Measurements from ENCODE around the gene C1orf167.

Gene C1orf167

DNA sequence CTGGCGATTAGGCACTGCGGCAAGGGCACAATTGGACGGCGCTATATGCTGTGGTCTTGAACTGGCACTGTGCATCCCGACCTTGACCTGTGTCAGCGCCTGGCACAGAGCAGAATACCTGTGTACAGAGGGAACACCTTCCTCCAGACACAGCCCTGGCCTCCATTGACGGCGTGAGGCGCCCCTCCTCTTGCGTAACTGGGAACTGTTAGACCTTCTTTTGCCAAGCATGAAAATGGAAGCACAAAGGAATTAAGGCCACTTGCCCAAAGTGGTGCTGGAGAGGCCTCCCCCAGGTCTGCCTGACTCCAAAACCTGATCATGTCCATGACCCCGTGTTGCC, 32.9 kb upstream of the C1orf167 start:
- DNase-seq: no peak
- Histone ChIP-seq H3K9me3 (ENCODE audit: control extremely low read depth in 1 of 5, control insufficient read depth in 4 of 5, insufficient read depth in 2 of 5, low read depth in 1 of 5, low read length in 4 of 5) (no peaks in the 10 kb centered on the region), H3K4me1 (ENCODE audit: control extremely low read depth in 1 of 4, control insufficient read depth in 4 of 4, insufficient read depth in 4 of 4, low read length in 3 of 4) (peaks cover 12 to 68% (median 41%) of the 10 kb centered on the region in 4 experiments), H3K27me3 (replicated peaks in 2 of 5; ENCODE audit: control insufficient read depth in 4 of 5, insufficient read depth in 5 of 5, low read length in 4 of 5) (no peaks in the 10 kb centered on the region), H3K36me3 (ENCODE audit: control insufficient read depth in 4 of 4, insufficient read depth in 4 of 4, low read length in 3 of 4) (no peaks in the 10 kb centered on the region), H3K4me3 (ENCODE audit: control insufficient read depth in 1 of 7, extremely low read depth in 1 of 7, insufficient read depth in 4 of 7, low read depth in 2 of 7, low read length in 6 of 7) (no peak overlapping the region), H3K27ac (ENCODE audit: insufficient read depth in 1 of 2, low read depth in 1 of 2, low read length in 2 of 2, poor library complexity in 1 of 2, severe bottlenecking in 2 of 2) (no peak overlapping the region)
- ChIA-PET POLR2A (interaction anchor here (0.6 kb wide), 1 partner anchor 447 kb away, joined by 3 read pairs; no protein-coding TSS in a partner anchor), CTCF (interaction anchor here (1.2 kb wide), 1 partner anchor 9 kb away, joined by 5 read pairs; no protein-coding TSS in a partner anchor)
- 95% methylated on average over 10 of the region's 11 CpGs for WGBS (ENCODE audit: insufficient coverage)

DNA sequence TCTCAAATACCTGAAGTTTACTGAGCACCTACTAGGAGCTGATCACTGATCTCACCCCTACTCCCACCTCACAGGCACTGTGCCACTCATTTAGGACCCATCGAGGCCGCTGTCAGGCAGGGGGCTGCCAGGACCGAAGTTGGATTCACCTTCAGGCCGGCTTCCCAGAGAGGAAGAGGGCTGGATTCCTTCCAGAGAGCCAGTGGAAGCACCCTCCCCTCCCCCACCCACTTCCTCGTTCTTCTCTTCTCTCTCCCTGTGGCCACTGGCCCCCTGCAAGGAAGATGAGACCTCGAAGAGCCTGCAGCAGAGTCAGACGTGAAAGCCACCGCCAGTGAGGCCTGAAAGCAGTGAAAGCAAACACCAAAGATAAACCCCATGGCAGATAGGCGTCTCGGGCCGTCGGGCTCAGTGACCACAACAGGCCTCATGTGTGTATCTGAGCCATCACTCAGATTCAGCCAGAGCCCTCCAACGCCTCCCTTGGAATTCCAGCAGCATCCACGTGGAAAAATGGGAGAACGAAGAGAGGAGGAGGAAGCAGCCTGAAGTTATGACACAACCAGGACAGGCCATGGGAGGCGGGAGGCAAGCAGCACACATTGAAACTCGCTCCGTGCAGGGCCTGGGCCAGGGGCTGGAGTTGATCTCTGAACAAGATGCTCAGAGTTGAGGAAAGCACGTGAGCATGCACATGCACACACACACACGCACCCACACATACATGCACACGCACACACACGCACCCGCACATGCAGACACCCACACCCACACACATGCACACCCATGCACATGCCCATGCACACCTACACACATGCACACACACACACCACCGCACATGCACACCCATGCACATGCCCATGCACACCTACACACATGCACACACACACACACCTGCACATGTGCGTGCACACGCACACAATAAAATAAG, 32.2 kb upstream of the C1orf167 start:
- 29% methylated on average over 19 of the region's 26 CpGs for WGBS (ENCODE audit: insufficient coverage)
- peak in 2 of 3 donors; percentile 25 to 28 for DNase-seq
- Histone ChIP-seq H3K27me3 (replicated peaks in 2 of 5; ENCODE audit: control insufficient read depth in 4 of 5, insufficient read depth in 5 of 5, low read length in 4 of 5) (no peaks in the 10 kb centered on the region), H3K27ac (ENCODE audit: insufficient read depth in 1 of 2, low read depth in 1 of 2, low read length in 2 of 2, poor library complexity in 1 of 2, severe bottlenecking in 2 of 2) (no peak overlapping the region), H3K4me3 (ENCODE audit: control insufficient read depth in 1 of 7, extremely low read depth in 1 of 7, insufficient read depth in 4 of 7, low read depth in 2 of 7, low read length in 6 of 7) (peak overlapping the region in 3 of 7 experiments; percentile 17 to 58 (median 22)), H3K4me1 (ENCODE audit: control extremely low read depth in 1 of 4, control insufficient read depth in 4 of 4, insufficient read depth in 4 of 4, low read length in 3 of 4) (peaks cover 12 to 61% (median 41%) of the 10 kb centered on the region in 4 experiments), H3K36me3 (ENCODE audit: control insufficient read depth in 4 of 4, insufficient read depth in 4 of 4, low read length in 3 of 4) (no peaks in the 10 kb centered on the region), H3K9me3 (ENCODE audit: control extremely low read depth in 1 of 5, control insufficient read depth in 4 of 5, insufficient read depth in 2 of 5, low read depth in 1 of 5, low read length in 4 of 5) (no peaks in the 10 kb centered on the region)
- ChIA-PET POLR2A (interaction anchor here (0.6 kb wide), 1 partner anchor 447 kb away, joined by 3 read pairs; no protein-coding TSS in a partner anchor), CTCF (interaction anchor here (0.6 to 1.7 kb wide), 5 partner anchors 9 to 34 kb away, joined by 3 to 5 read pairs (median 4); no protein-coding TSS in a partner anchor)

- WGBS (ENCODE audit: insufficient coverage): 2% methylated on average over 5 of the region's 5 CpGs
- ChIA-PET POLR2A (no interaction called here), CTCF (interaction anchor here (0.6 to 1.7 kb wide), 4 partner anchors 10 to 35 kb away, joined by 3 to 5 read pairs (median 4); no protein-coding TSS in a partner anchor)
- H3K9me3 ChIP-seq (ENCODE audit: control extremely low read depth in 1 of 5, control insufficient read depth in 4 of 5, insufficient read depth in 2 of 5, low read depth in 1 of 5, low read length in 4 of 5): no peaks in the 10 kb centered on the region
- H3K4me3 ChIP-seq (ENCODE audit: control insufficient read depth in 1 of 7, extremely low read depth in 1 of 7, insufficient read depth in 4 of 7, low read depth in 2 of 7, low read length in 6 of 7): peak overlapping the region in 5 of 7 experiments; percentile 14 to 58 (median 52)
- H3K4me1 ChIP-seq (ENCODE audit: control extremely low read depth in 1 of 4, control insufficient read depth in 4 of 4, insufficient read depth in 4 of 4, low read length in 3 of 4): peaks cover 12 to 57% (median 40%) of the 10 kb centered on the region in 4 experiments
- peak; percentile 81 to 93 (median 90) for DNase-seq
- H3K36me3 ChIP-seq (ENCODE audit: control insufficient read depth in 4 of 4, insufficient read depth in 4 of 4, low read length in 3 of 4): no peaks in the 10 kb centered on the region
- no peak overlapping the region for H3K27ac ChIP-seq (ENCODE audit: insufficient read depth in 1 of 2, low read depth in 1 of 2, low read length in 2 of 2, poor library complexity in 1 of 2, severe bottlenecking in 2 of 2)
- no peaks in the 10 kb centered on the region for H3K27me3 ChIP-seq (replicated peaks in 2 of 5; ENCODE audit: control insufficient read depth in 4 of 5, insufficient read depth in 5 of 5, low read length in 4 of 5)
Observed at GRCh38 chr1:11730429-11730891, 31.5 kb upstream of the C1orf167 start.

GRCh38 chr1:11731691-11732283, 30.2 kb upstream of the C1orf167 start:
- H3K4me3 ChIP-seq (ENCODE audit: control insufficient read depth in 1 of 7, extremely low read depth in 1 of 7, insufficient read depth in 4 of 7, low read depth in 2 of 7, low read length in 6 of 7): peak overlapping the region in 6 of 7 experiments; percentile 32 to 69 (median 56)

GRCh38 chr1:11733306-11733705, 28.7 kb upstream of the C1orf167 start:
- WGBS (ENCODE audit: insufficient coverage): no CpG with 5 or more reads among the region's 3 CpGs
- CTCF ChIA-PET: no interaction called here
- POLR2A ChIA-PET: no interaction called here

More at GRCh38 chr1:11731691-11732283, 30.2 kb upstream of the C1orf167 start:
- CTCF ChIA-PET: interaction anchor here (1.6 to 1.7 kb wide), 2 partner anchors 11 to 36 kb away, joined by 3 to 5 read pairs; no protein-coding TSS in a partner anchor
- Histone ChIP-seq H3K4me1 (ENCODE audit: control extremely low read depth in 1 of 4, control insufficient read depth in 4 of 4, insufficient read depth in 4 of 4, low read length in 3 of 4) (peaks cover 12 to 59% (median 50%) of the 10 kb centered on the region in 4 experiments), H3K9me3 (ENCODE audit: control extremely low read depth in 1 of 5, control insufficient read depth in 4 of 5, insufficient read depth in 2 of 5, low read depth in 1 of 5, low read length in 4 of 5) (no peaks in the 10 kb centered on the region), H3K36me3 (ENCODE audit: control insufficient read depth in 4 of 4, insufficient read depth in 4 of 4, low read length in 3 of 4) (no peaks in the 10 kb centered on the region), H3K27ac (ENCODE audit: insufficient read depth in 1 of 2, low read depth in 1 of 2, low read length in 2 of 2, poor library complexity in 1 of 2, severe bottlenecking in 2 of 2) (peak overlapping the region in 1 of 2 experiments; percentile 53), H3K27me3 (replicated peaks in 2 of 5; ENCODE audit: control insufficient read depth in 4 of 5, insufficient read depth in 5 of 5, low read length in 4 of 5) (no peaks in the 10 kb centered on the region)
- 10% methylated on average over 6 of the region's 17 CpGs for WGBS (ENCODE audit: insufficient coverage)
- POLR2A ChIA-PET: no interaction called here
- DNase-seq: peak; percentile 62 to 78 (median 78)

DNA sequence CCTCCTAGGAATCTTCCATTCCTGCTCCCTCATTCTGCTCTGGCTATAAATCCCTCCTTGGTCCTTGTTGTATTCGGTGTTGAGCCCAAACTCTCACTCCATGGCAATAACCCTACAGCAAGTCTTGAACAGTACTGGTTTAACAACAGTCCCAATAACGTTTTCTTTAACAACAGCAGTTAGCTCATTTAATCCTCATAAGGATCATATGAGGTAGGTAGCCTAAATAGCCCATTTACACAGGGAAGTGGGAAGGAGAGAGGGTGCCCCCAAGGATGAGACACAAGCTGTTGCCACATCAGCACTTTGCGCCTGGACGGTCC, 26.5 kb upstream of the C1orf167 start:
- Histone ChIP-seq H3K36me3 (ENCODE audit: control insufficient read depth in 4 of 4, insufficient read depth in 4 of 4, low read length in 3 of 4) (no peaks in the 10 kb centered on the region), H3K27me3 (replicated peaks in 2 of 5; ENCODE audit: control insufficient read depth in 4 of 5, insufficient read depth in 5 of 5, low read length in 4 of 5) (no peaks in the 10 kb centered on the region), H3K4me3 (ENCODE audit: control insufficient read depth in 1 of 7, extremely low read depth in 1 of 7, insufficient read depth in 4 of 7, low read depth in 2 of 7, low read length in 6 of 7) (peak overlapping the region in 4 of 7 experiments; percentile 72 to 91 (median 80)), H3K27ac (ENCODE audit: insufficient read depth in 1 of 2, low read depth in 1 of 2, low read length in 2 of 2, poor library complexity in 1 of 2, severe bottlenecking in 2 of 2) (no peak overlapping the region), H3K9me3 (ENCODE audit: control extremely low read depth in 1 of 5, control insufficient read depth in 4 of 5, insufficient read depth in 2 of 5, low read depth in 1 of 5, low read length in 4 of 5) (no peaks in the 10 kb centered on the region), H3K4me1 (ENCODE audit: control extremely low read depth in 1 of 4, control insufficient read depth in 4 of 4, insufficient read depth in 4 of 4, low read length in 3 of 4) (peaks cover 20 to 75% (median 66%) of the 10 kb centered on the region in 4 experiments)
- DNase-seq: no peak
- CTCF ChIA-PET: interaction anchor here (1.2 to 2.2 kb wide), 2 partner anchors 10 to 11 kb away, joined by 5 to 6 read pairs; no protein-coding TSS in a partner anchor
- POLR2A ChIA-PET: interaction anchor here (1.1 kb wide), 1 partner anchor 173 kb away, joined by 3 read pairs; no protein-coding TSS in a partner anchor
- WGBS (ENCODE audit: insufficient coverage): 63% methylated on average over 4 of the region's 4 CpGs

More at GRCh38 chr1:11733306-11733705, 28.7 kb upstream of the C1orf167 start:
- H3K27me3 ChIP-seq (replicated peaks in 2 of 5; ENCODE audit: control insufficient read depth in 4 of 5, insufficient read depth in 5 of 5, low read length in 4 of 5): no peaks in the 10 kb centered on the region
- DNase-seq: no peak
- H3K4me3 ChIP-seq (ENCODE audit: control insufficient read depth in 1 of 7, extremely low read depth in 1 of 7, insufficient read depth in 4 of 7, low read depth in 2 of 7, low read length in 6 of 7): no peak overlapping the region
- H3K36me3 ChIP-seq (ENCODE audit: control insufficient read depth in 4 of 4, insufficient read depth in 4 of 4, low read length in 3 of 4): no peaks in the 10 kb centered on the region
- H3K4me1 ChIP-seq (ENCODE audit: control extremely low read depth in 1 of 4, control insufficient read depth in 4 of 4, insufficient read depth in 4 of 4, low read length in 3 of 4): peaks cover 21 to 74% (median 63%) of the 10 kb centered on the region in 4 experiments
- no peak overlapping the region for H3K27ac ChIP-seq (ENCODE audit: insufficient read depth in 1 of 2, low read depth in 1 of 2, low read length in 2 of 2, poor library complexity in 1 of 2, severe bottlenecking in 2 of 2)
- no peaks in the 10 kb centered on the region for H3K9me3 ChIP-seq (ENCODE audit: control extremely low read depth in 1 of 5, control insufficient read depth in 4 of 5, insufficient read depth in 2 of 5, low read depth in 1 of 5, low read length in 4 of 5)

All from common myeloid progenitor, CD34-positive (primary cell).